Mucosa of gallbladder (tissue), 1 donor: ENCODE measurements around the gene KRTAP19-5. TPM values are rescaled to one million over a fixed set of nuclear protein-coding genes. Genes with fewer than 3 reads are reported as not detected.
"Not testable (repeated sequence)": the region's sequence is repeated elsewhere in the genome, so short reads cannot be mapped to it uniquely, and the experiment has no call there.

Source experiments
- DNase-seq: peaks from one replicate; pipeline ENCODE4 v3.0.0-alpha.2; 2020; ENCODE audit warnings: low spot score
- total RNA-seq: library from RNA; stranded (reverse); gene quantifications from one replicate; pipeline ENCODE4 v1.2.1, GENCODE V29; 2021
- donor health status: DM: no; HTN: no; CAD: no.

The KRTAP19-5 gene
- not detected for total RNA-seq

DNA sequence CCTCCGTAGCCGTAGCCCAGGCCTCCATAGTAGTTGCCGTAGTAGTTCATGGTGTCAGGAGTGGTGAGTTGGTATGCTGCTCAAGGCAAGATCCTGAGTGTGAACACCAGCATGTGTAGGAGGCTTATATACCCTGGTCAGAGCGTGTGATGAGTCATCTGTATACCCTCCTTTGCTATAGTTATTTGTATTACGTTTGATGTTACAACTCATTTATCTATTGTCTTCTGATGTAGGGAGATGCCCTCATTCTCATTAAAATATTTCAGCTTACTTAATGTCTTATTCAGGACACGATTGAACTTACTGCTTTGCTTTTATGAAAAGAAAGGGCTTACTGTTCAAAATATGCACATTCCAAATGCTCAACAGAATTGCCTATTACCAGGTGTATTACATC is at the start of gene KRTAP19-5:
KRTAP19-5 (minus strand) TSS at position 101 of the 400 bp plus-strand sequence; CDS start at position 50, 51 bp downstream.
- no peak for DNase-seq

DNA sequence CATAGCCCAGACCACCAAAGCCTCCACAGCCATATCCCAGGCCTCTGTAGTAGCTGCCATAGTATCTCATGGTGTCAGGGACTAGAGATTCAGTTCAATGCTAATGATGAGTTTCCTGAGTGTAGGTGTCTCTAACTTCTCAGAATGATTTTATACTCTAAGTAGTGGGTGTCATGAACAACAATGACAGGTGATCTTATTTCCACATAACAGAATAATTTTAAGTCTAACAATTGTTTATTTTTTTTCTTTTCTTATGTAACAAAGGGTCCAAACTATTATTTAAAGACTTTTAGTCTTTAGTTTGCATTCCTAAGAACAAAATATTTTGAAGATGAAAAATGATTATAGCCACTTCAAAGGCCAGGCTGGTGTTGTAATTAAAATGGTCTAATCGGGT is 39.8 kb upstream of the KRTAP19-5 start, which contains the start of gene KRTAP19-6:
KRTAP19-6 (minus strand) TSS at position 101 of the 400 bp plus-strand sequence; CDS start at position 70, 31 bp downstream.
- no peak for DNase-seq

GRCh38 chr21:30518876-30519275 is 16.9 kb upstream of the KRTAP19-5 start:
- DNase-seq, result no peak

GRCh38 chr21:30515681-30516080 is 13.7 kb upstream of the KRTAP19-5 start:
- DNase-seq, result no peak

- DNase-seq, result not testable (repeated sequence)
These were observed 3.8 kb upstream of the KRTAP19-5 start for GRCh38 chr21:30505621-30506205.

DNA sequence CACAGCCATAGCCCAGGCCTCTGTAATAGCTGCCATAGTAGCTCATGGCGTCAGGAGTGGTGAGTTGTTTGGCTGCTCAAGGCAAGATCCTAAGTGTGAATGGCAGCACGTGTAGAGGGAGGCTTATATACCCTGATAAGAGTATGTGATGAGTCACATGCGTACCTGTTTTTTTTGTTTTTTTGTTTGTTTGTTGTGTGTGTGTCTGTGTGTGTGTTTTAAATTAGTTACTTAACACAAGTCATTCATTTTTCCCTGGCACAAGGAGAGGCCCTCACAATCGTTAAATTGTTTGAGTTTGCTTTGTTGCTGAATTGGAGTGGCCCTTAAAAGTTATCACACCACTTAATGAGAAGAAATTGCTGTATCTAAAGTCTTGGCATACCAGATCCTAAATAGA is 4.9 kb downstream of the KRTAP19-5 start, which contains the start of gene KRTAP19-4:
KRTAP19-4 (minus strand) TSS at position 101 of the 400 bp plus-strand sequence; CDS start at position 46, 55 bp downstream.
- DNase-seq, result no peak

DNA sequence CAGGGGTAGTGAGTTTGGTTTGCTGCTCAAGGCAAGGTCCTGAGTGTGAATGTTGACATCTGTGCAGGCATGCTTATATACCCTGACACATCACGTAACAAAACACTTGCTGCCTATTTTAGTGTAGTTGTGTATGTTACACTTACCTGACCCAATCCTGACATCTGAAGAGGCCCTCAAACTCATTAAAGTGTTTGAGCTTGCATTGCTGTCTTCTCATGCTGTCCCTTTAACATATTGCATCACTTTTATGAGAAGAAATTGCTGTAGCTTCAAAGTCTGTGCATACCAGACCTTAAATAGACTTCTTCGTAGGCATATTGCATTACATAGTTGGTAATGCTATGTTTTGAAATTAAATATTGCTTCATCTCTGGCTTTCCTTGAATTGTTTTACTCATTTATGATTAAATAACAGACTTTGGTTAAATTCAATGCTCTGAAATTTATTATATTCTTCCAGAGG is 9.9 kb downstream of the KRTAP19-5 start, which contains the start of gene KRTAP19-3:
KRTAP19-3 (minus strand) TSS at position 51 of the 466 bp plus-strand sequence. CDS start 56 bp downstream, outside the sequence.
- DNase-seq, result no peak

DNA sequence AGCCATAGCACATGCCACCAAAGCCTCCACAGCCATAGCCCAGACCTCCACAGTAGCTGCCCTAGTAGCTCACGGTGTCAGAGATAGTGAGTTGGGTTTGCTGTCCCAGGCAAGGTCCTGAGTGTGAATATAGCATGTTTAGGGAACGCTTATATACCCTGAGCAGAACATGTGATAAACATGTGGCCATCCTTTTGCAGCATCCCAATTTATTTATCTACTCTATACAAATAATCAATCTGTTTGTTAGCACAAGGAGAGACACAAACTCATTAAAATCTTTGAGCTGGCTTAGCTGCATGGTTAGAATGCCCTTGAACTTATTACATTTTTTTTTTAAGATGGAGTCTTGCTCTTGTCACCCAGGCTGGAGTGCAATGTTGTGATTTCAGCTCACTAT is 14.6 kb downstream of the KRTAP19-5 start, which contains the start of gene KRTAP19-2:
KRTAP19-2 (minus strand) TSS at position 101 of the 400 bp plus-strand sequence; CDS start at position 13, 88 bp downstream.
- no peak for DNase-seq

GRCh38 chr21:30486180-30486579 is 15.8 kb downstream of the KRTAP19-5 start:
- DNase-seq, result no peak

GRCh38 chr21:30482130-30482529 is 19.8 kb downstream of the KRTAP19-5 start:
- DNase-seq, result no peak

DNA sequence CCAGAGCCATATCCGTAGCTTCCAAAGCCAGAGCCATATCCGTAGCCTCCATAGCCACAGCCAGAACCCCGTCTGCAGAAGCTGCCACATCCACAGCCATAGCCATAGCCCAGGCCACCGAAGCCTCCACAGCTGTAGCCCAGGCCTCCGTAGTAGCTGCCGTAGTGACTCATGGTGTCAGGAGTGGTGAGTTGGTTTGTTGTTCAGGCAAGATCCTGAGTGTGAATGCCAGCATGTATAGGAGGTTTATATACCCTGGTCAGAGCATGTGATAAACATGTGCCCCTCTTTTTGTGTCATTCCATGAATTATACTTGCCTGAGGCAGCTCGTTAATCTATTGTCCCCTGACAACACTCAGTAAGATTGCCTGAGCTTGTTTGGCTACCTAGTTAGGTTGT is 21.8 kb downstream of the KRTAP19-5 start, which contains the start of gene KRTAP19-1:
KRTAP19-1 (minus strand) TSS at position 223 of the 400 bp plus-strand sequence; CDS start at position 173, 50 bp downstream.
- DNase-seq, result no peak

GRCh38 chr21:30479259-30479658 is 22.7 kb downstream of the KRTAP19-5 start:
- no peak for DNase-seq

DNA sequence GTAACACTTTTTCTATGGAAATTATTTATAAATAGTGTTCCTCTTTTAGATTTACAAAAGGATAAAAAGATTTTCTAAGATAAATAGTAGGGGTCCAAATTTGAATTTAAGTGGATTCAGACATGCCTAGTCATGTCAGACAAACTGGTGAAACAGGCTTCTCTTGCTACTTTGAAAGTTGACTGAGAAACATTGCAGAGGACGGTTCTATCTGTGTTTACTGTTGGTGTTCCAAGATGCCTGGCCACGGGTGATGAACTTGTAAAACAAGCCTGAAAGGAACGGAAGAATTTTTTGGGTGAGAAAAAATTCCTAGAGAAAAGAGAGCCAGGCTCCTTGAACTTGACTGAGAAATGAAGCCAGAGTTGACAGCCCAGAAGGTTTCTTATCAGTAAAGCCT is 23.9 kb downstream of the KRTAP19-5 start:
- DNase-seq, result no peak

GRCh38 chr21:30468900-30469714 is 32.8 kb downstream of the KRTAP19-5 start:
- no peak for DNase-seq

DNA sequence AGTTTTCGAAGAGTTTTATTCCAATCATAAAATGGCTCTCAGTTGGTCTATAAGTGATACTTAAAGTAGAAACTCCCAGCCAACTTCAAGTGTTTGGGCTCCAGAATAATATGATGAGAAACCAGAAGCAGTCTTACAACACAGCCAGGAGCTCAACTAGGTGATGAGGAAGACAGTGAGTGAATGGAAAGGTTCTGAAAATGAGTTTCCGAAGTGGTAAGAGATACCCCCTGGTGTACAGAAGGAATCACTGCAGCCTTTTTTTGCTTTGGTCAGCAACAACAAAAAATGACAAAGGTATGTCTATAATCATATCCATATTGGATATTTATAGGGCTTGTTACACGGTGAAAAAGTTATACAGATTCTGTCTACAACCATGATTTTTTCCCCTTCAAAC is 38.2 kb downstream of the KRTAP19-5 start:
- no peak for DNase-seq

Other genes with a start within 250 kb of the KRTAP19-5 start
- gene KRTAP24-1, start 219.2 kb downstream of the KRTAP19-5 start, total RNA-seq, result not detected
- not detected for gene KRTAP25-1, start 212.6 kb downstream of the KRTAP19-5 start, total RNA-seq
- gene KRTAP26-1, start 181.8 kb downstream of the KRTAP19-5 start, total RNA-seq, result not detected
- gene KRTAP27-1, start 164.4 kb downstream of the KRTAP19-5 start, total RNA-seq, result not detected
- not detected for gene KRTAP23-1, start 153.5 kb downstream of the KRTAP19-5 start, total RNA-seq
- not detected for gene KRTAP13-2, start 129.9 kb downstream of the KRTAP19-5 start, total RNA-seq
- gene KRTAP13-1, start 106.1 kb downstream of the KRTAP19-5 start, total RNA-seq, result not detected
- not detected for gene KRTAP13-3, start 76.2 kb downstream of the KRTAP19-5 start, total RNA-seq
- gene KRTAP13-4, start 71.9 kb downstream of the KRTAP19-5 start, total RNA-seq, result not detected
- not detected for gene KRTAP15-1, start 61.9 kb downstream of the KRTAP19-5 start, total RNA-seq
- not detected for gene KRTAP19-1, start 21.8 kb downstream of the KRTAP19-5 start, total RNA-seq
- not detected for gene KRTAP19-2, start 14.7 kb downstream of the KRTAP19-5 start, total RNA-seq
- gene KRTAP19-3, start 10.1 kb downstream of the KRTAP19-5 start, total RNA-seq, result not detected
- gene KRTAP19-4, start 5.0 kb downstream of the KRTAP19-5 start, total RNA-seq, result not detected
- not detected for gene KRTAP19-6, start 39.7 kb upstream of the KRTAP19-5 start, total RNA-seq
- gene KRTAP19-7, start 59.2 kb upstream of the KRTAP19-5 start, total RNA-seq, result not detected
- gene KRTAP22-2, start 88.3 kb upstream of the KRTAP19-5 start, total RNA-seq, result not detected
- not detected for gene KRTAP6-3, start 90.3 kb upstream of the KRTAP19-5 start, total RNA-seq
- gene KRTAP6-2, start 96.8 kb upstream of the KRTAP19-5 start, total RNA-seq, result not detected
- not detected for gene KRTAP22-1, start 98.9 kb upstream of the KRTAP19-5 start, total RNA-seq
- gene KRTAP6-1, start 111.8 kb upstream of the KRTAP19-5 start, total RNA-seq, result not detected
- gene KRTAP20-1, start 114.3 kb upstream of the KRTAP19-5 start, total RNA-seq, result not detected
- gene KRTAP20-4, start 118.5 kb upstream of the KRTAP19-5 start, total RNA-seq, result not detected
- not detected for gene KRTAP20-2, start 133.1 kb upstream of the KRTAP19-5 start, total RNA-seq
- not detected for gene KRTAP20-3, start 140.7 kb upstream of the KRTAP19-5 start, total RNA-seq
- gene KRTAP21-3, start 216.6 kb upstream of the KRTAP19-5 start, total RNA-seq, result not detected
- not detected for gene KRTAP21-2, start 245.1 kb upstream of the KRTAP19-5 start, total RNA-seq